PC-3 (cell line): Measurements from ENCODE around the gene CSNK1G1. TPM values are rescaled to one million over a fixed set of nuclear protein-coding genes. Genes with fewer than 3 reads are reported as not detected.

Source experiments
- ATAC-seq: fragments of 200-7000 bp; cut with Tn5 transposase; 2 replicates; pipeline ENCODE4 v1.9.1; 2020; ENCODE audit warnings: mild to moderate bottlenecking, moderate library complexity
- BruUV-seq: library from RNA; stranded (reverse); fragments of 400-500 nt; replicated peaks from 2 replicates; lab custom pipeline; 2021; lab: Mats Ljungman, UMichigan
- CTCF ChIA-PET: fragments of 300-600 bp; sonication (Branson Sonifier 250); formaldehyde crosslinking; loops from one replicate; lab custom pipeline; 2022; ENCODE audit warnings: antibody characterized with exemption; lab: Charles Lee
- POLR2A ChIA-PET: fragments of 300-600 bp; sonication (Branson Sonifier 250); formaldehyde crosslinking; loops from one replicate; lab custom pipeline; 2022; ENCODE audit warnings: antibody characterized with exemption; ENCODE audit not compliant: unreplicated experiment; lab: Charles Lee
- DNase-seq: peaks from one replicate; pipeline ENCODE4 v3.0.0-alpha.2; 2015
- H2AFZ ChIP-seq: fragments of 300-600 bp; sonication (generic); 2 replicates; pipeline ENCODE4 v1.6.0; 2016; ENCODE audit warnings: antibody characterized with exemption, low read length
- H3F3A ChIP-seq: fragments of 300-600 bp; sonication (generic); one replicate; pipeline ENCODE4 v1.6.0; 2017; ENCODE audit warnings: antibody characterized with exemption, low read length, control low read depth, mild to moderate bottlenecking; ENCODE audit not compliant: unreplicated experiment
- H3K27ac ChIP-seq: fragments of 300-600 bp; sonication (generic); 2 replicates; pipeline ENCODE4 v1.5.1; 2016; ENCODE audit warnings: mild to moderate bottlenecking, low read length
- H3K27me3 ChIP-seq: fragments of 300-600 bp; sonication (generic); 2 replicates; pipeline ENCODE4 v1.6.1; 2016; ENCODE audit warnings: low read length, mixed read lengths
- H3K36me3 ChIP-seq: fragments of 300-600 bp; sonication (generic); 2 replicates; pipeline ENCODE4 v1.6.1; 2016; ENCODE audit warnings: low read depth, mixed run types, low read length, mixed read lengths
- H3K4me1 ChIP-seq: fragments of 300-600 bp; sonication (generic); 2 replicates; pipeline ENCODE4 v1.5.1; 2016; ENCODE audit warnings: low read length; ENCODE audit not compliant: insufficient read depth
- H3K4me2 ChIP-seq: fragments of 300-600 bp; sonication (generic); 2 replicates; pipeline ENCODE4 v1.6.0; 2016; ENCODE audit warnings: low read length
- H3K4me3 ChIP-seq: fragments of 300-600 bp; sonication (generic); 2 replicates; pipeline ENCODE4 v1.5.1; 2016; ENCODE audit warnings: mild to moderate bottlenecking, low read length, mixed read lengths
- H3K79me2 ChIP-seq: fragments of 300-600 bp; sonication (generic); 2 replicates; pipeline ENCODE4 v1.6.1; 2017; ENCODE audit warnings: low read length, mixed read lengths
- H3K9ac ChIP-seq: fragments of 300-600 bp; sonication (generic); 2 replicates; pipeline ENCODE4 v1.6.0; 2016; ENCODE audit warnings: mild to moderate bottlenecking, low read length
- H3K9me2 ChIP-seq: fragments of 300-600 bp; sonication (generic); replicated peaks from 2 replicates; pipeline ENCODE4 v1.6.1; 2016; ENCODE audit warnings: mixed run types, low read length, mixed read lengths
- H3K9me3 ChIP-seq: fragments of 300-600 bp; sonication (generic); 2 replicates; pipeline ENCODE4 v1.6.1; 2016; ENCODE audit warnings: low read length, mixed read lengths
- H4K20me1 ChIP-seq: fragments of 300-600 bp; sonication (generic); 2 replicates; pipeline ENCODE4 v1.6.1; 2016; ENCODE audit warnings: low read length, mixed read lengths
- CTCF ChIP-seq: fragments of 300-600 bp; sonication (generic); conservative IDR thresholded peaks from 2 replicates; pipeline ENCODE4 v1.5.1; 2017; ENCODE audit warnings: antibody characterized with exemption, low read depth, mild to moderate bottlenecking, low read length
- EZH2 ChIP-seq: fragments of 300-600 bp; sonication (generic); IDR thresholded peaks from one replicate; pipeline ENCODE4 v1.6.1; 2017; ENCODE audit warnings: antibody characterized with exemption, mild to moderate bottlenecking, low read length; ENCODE audit not compliant: unreplicated experiment
- EZH2phosphoT487 ChIP-seq: fragments of 300-600 bp; sonication (generic); IDR thresholded peaks from 2 replicates; pipeline ENCODE4 v1.6.1; 2018; ENCODE audit warnings: mild to moderate bottlenecking, antibody characterized with exemption, low read length, borderline replicate concordance
- intact Hi-C: fragments of 100-400 bp; cut with micrococcal nuclease; formaldehyde crosslinking; loops from 2 replicates; pipeline ENCODE4 v1.9.0; 2023
- total RNA-seq: library from RNA; depleted of rRNA; stranded (reverse); fragments of >200 nt; gene quantifications from 2 replicates; pipeline ENCODE4 v1.2.3, GENCODE V29; 2014

The CSNK1G1 gene
- total RNA-seq, 1 experiment from 2014 or later: 9.8 TPM

- ChIA-PET POLR2A (interaction anchor here (0.5 kb wide), 1 partner anchor 37 kb away, joined by 4 read pairs; no protein-coding TSS in a partner anchor), CTCF (no interaction called here)
- no peak overlapping the region for H3K4me3 ChIP-seq
- DNase-seq (no peak), ATAC-seq (no peak)
- H3K4me1 ChIP-seq: peaks cover 13% of the 10 kb centered on the region
- no peak overlapping the region for H3K27ac ChIP-seq
- no peaks in the 10 kb centered on the region for H3K36me3 ChIP-seq
- H3K9me3 ChIP-seq: no peaks in the 10 kb centered on the region
- H3K27me3 ChIP-seq: no peaks in the 10 kb centered on the region
- no peaks in the 10 kb centered on the region for H3F3A ChIP-seq
- no TSS peak for BruUV-seq
- H3K9me2 ChIP-seq: no peaks in the 10 kb centered on the region
- H3K4me2 ChIP-seq: no peak overlapping the region
- intact Hi-C loops: loop anchor here (2.0 kb wide), 1 partner anchor 69 kb away; the partner anchor contains the start of gene CSNK1G1
- peaks cover 32% of the 10 kb centered on the region for H3K79me2 ChIP-seq
- TF ChIP-seq EZH2phosphoT487: no peak
- no peak for TF ChIP-seq CTCF
- no peak for TF ChIP-seq EZH2
- no peaks in the 10 kb centered on the region; the same call in 1 of the 2 replicates for H4K20me1 ChIP-seq
- no peak overlapping the region for H3K9ac ChIP-seq
- no peak overlapping the region for H2AFZ ChIP-seq
Measured at GRCh38 chr15:64287953-64288352, 68.0 kb downstream of the CSNK1G1 start.

GRCh38 chr15:64286473-64286872, 69.5 kb downstream of the CSNK1G1 start:
- no peak for TF ChIP-seq EZH2
- TF ChIP-seq EZH2phosphoT487: no peak
- no peak for TF ChIP-seq CTCF
- no TSS peak for BruUV-seq

GRCh38 chr15:64285871-64286270, 70.1 kb downstream of the CSNK1G1 start:
- POLR2A ChIA-PET: no interaction called here
- Histone ChIP-seq H3K4me3 (no peak overlapping the region), H3K27ac (no peak overlapping the region), H3K36me3 (no peaks in the 10 kb centered on the region), H3F3A (no peaks in the 10 kb centered on the region), H3K79me2 (peaks cover 32% of the 10 kb centered on the region), H3K9ac (no peak overlapping the region), H3K27me3 (no peaks in the 10 kb centered on the region), H3K9me3 (no peaks in the 10 kb centered on the region), H2AFZ (no peak overlapping the region), H3K4me2 (no peak overlapping the region), H3K9me2 (no peaks in the 10 kb centered on the region), H3K4me1 (peaks cover 13% of the 10 kb centered on the region), H4K20me1 (no peaks in the 10 kb centered on the region; the same call in 1 of the 2 replicates)
- DNase-seq (no peak), ATAC-seq (no peak)
- no TSS peak for BruUV-seq
- intact Hi-C loops: no loop called here
- CTCF ChIA-PET: no interaction called here
- no peak for TF ChIP-seq EZH2phosphoT487
- no peak for TF ChIP-seq CTCF
- TF ChIP-seq EZH2: no peak

More at GRCh38 chr15:64286473-64286872, 69.5 kb downstream of the CSNK1G1 start:
- Histone ChIP-seq H3K9ac (no peak overlapping the region), H3K4me3 (no peak overlapping the region), H3F3A (no peaks in the 10 kb centered on the region), H3K9me2 (no peaks in the 10 kb centered on the region), H3K4me1 (peaks cover 13% of the 10 kb centered on the region), H3K79me2 (peaks cover 32% of the 10 kb centered on the region), H3K9me3 (no peaks in the 10 kb centered on the region), H3K27ac (no peak overlapping the region), H3K27me3 (no peaks in the 10 kb centered on the region), H2AFZ (no peak overlapping the region), H3K36me3 (no peaks in the 10 kb centered on the region), H3K4me2 (no peak overlapping the region), H4K20me1 (no peaks in the 10 kb centered on the region; the same call in 1 of the 2 replicates)
- intact Hi-C loops: no loop called here
- no peak for DNase-seq
- CTCF ChIA-PET: no interaction called here
- POLR2A ChIA-PET: no interaction called here
- no peak for ATAC-seq
